ENCODE measurements around the gene SLC4A5.
A peak's percentile ranks its signal among the peaks of the same experiment; 100 is the strongest.

GRCh38 chr2:74199275-74199701, 143.9 kb downstream of the SLC4A5 start:
- TF ChIP-seq POLR2A (IDR thresholded peaks at IDR 0.05) (no peak), CTCF (IDR thresholded peaks at IDR 0.05) (peak in 1 of 7 experiments; percentile 8), EP300 (IDR thresholded peaks at IDR 0.05) (no peak)
